Stimulated activated naive B cell treated with anti-CD40 and anti-IgM and Interleukin-4, amounts not matched to agents 10 μg/mL and 1 μg/mL and 100 μg/mL, for 72 hours (primary cell): Measurements from ENCODE around the gene EOLA1.
"Not testable (repeated sequence)": the region's sequence is repeated elsewhere in the genome, so short reads cannot be mapped to it uniquely, and the experiment has no call there.

Experiments
- ATAC-seq, 2 donors: fragments of 150-1000 bp; cut with Tn5 transposase; replicated peaks; 2 replicates each; pipeline ENCODE4 v1.10.0; 2021; ENCODE audit warnings: moderate library complexity in 1 of 2
- DNase-seq: peaks from one replicate; pipeline ENCODE4 v3.0.0; 2021
- H3K27ac Mint-ChIP-seq: one replicate; pipeline ENCODE4 v1.8.0; 2022; ENCODE audit warnings: mild to moderate bottlenecking, mixed read lengths
- H3K27me3 Mint-ChIP-seq, 2 donors: one replicate each; pipeline ENCODE4 v1.8.0; 2022; ENCODE audit warnings: mixed read lengths in 2 of 2
- H3K36me3 Mint-ChIP-seq, 2 donors: one replicate each; pipeline ENCODE4 v1.8.0; 2022; ENCODE audit warnings: mixed read lengths in 2 of 2, mild to moderate bottlenecking in 1 of 2
- H3K4me1 Mint-ChIP-seq, 2 donors: one replicate each; pipeline ENCODE4 v1.8.0; 2022; ENCODE audit warnings: mixed read lengths in 2 of 2, mild to moderate bottlenecking in 1 of 2
- H3K4me3 Mint-ChIP-seq, 2 donors: one replicate each; pipeline ENCODE4 v1.8.0; 2022; ENCODE audit warnings: mild to moderate bottlenecking in 2 of 2, mixed read lengths in 2 of 2, moderate library complexity in 1 of 2
- H3K9me3 Mint-ChIP-seq, 2 donors: one replicate each; pipeline ENCODE4 v1.8.0; 2022; ENCODE audit warnings: mixed read lengths in 2 of 2, mild to moderate bottlenecking in 1 of 2

The EOLA1 gene

DNA sequence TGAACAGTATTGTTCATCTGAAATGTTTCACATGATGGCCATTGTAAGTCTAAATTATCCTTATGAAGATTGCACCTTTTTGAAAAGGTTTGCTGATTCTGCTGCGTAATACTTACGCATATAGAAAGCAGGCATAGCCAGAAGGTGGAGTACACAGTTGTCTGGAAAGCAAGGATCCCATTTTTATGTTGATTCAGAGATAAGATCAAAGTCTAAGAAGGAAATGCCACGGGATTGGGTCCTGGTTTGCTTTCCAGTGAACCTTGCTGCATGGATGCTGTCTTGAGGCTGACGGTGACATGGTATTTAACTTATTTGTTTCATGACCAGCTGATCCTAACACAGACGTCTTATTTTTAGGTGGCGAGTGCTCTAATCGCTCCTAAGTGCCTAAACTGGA is 31.0 kb downstream of the EOLA1 start:
- Mint-ChIP-seq H3K27ac (no peak overlapping the region), H3K27me3 (no peaks in the 10 kb centered on the region), H3K9me3 (no peaks in the 10 kb centered on the region), H3K4me3 (no peak overlapping the region), H3K4me1 (no peaks in the 10 kb centered on the region), H3K36me3 (no peaks in the 10 kb centered on the region)
- no peak for DNase-seq
- no peak for ATAC-seq

DNA sequence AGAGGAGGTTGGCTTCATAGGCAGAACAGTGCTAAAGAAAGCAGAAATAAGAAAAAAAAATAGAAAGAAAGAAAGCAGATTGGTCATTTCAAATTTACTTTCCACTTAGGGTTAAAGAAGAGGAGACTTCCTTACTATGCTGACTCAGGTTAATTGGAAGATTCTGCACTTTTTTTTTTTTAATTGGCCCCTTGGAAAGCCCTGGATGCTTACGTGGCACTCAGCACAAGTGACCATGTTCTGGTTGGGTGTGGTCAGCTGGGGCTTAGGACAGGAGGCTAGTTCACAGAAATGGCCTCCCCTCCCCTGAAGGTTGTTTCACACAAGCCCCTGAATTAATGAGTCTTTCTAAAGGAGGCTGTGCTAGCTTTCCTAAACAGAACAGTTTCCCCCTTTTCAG is 31.9 kb downstream of the EOLA1 start:
- ATAC-seq (no peak), DNase-seq (no peak)
- Mint-ChIP-seq H3K27me3 (no peaks in the 10 kb centered on the region), H3K4me1 (no peaks in the 10 kb centered on the region), H3K27ac (no peak overlapping the region), H3K9me3 (no peaks in the 10 kb centered on the region), H3K4me3 (no peak overlapping the region), H3K36me3 (no peaks in the 10 kb centered on the region)

DNA sequence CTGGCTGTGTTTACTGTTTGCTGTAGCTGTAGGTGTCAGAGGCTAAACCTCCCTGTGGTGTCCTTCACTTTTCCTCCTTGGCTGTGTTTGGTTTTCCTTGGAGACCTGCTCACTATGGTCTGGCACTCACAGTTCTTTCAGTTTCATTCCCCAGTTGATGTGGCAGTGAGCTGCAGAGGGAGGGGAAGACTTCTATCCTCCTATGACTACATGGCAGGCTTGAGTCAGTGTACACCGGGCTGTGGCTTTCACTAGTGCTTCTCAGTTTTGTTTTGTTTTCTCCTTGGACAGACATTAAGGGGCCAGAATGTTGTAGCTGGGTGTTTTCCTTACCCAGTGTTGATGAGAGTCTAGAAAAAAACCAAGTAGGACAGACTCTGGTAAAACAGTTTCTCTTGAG is 32.6 kb downstream of the EOLA1 start:
- H3K36me3 Mint-ChIP-seq, H3K4me3 Mint-ChIP-seq, H3K27ac Mint-ChIP-seq, H3K9me3 Mint-ChIP-seq, H3K27me3 Mint-ChIP-seq, H3K4me1 Mint-ChIP-seq, DNase-seq: not testable (repeated sequence)
- peak; percentile 85 to 99 for ATAC-seq

DNA sequence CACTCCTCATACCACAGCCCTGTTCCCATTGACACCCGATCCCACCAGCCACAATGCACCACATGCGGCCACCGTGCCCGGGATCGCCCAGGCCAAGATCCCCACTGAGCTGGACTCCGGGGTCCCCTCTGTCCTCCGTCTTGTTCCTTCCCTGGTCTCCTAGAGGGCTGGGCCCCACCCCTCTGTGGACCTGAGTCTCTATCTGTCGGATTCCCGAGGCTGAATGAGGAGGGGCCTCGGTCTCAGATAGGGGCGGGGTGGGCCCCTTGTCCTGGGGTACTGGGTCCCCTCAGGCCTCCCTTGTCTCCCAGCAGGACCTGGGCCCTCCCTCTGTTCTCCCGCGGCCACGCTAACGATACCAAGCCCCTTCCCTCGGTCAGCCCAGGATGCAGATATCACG is 44.8 kb downstream of the EOLA1 start:
- H3K36me3 Mint-ChIP-seq, H3K4me3 Mint-ChIP-seq, H3K27ac Mint-ChIP-seq, DNase-seq, H3K27me3 Mint-ChIP-seq, H3K9me3 Mint-ChIP-seq, ATAC-seq, H3K4me1 Mint-ChIP-seq: not testable (repeated sequence)

DNA sequence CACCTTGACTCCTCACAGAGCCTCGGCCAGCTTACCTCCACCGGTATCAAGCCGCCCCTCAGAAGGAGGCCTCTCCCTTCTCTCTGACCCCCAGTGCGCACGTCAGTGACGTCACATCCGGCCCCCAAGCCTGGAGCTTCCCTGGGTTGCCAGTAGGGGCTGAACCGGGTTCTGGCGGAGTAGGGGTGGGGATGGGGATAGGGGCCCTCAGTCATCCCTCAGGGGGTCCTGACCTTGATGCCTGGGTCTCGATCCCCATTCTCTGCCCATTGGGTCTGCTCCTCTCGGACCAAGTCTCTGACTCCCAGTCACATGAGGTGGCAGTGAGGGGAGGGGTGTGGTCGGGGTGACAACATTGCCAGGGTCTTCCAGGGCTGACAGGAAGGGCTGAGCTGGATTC is 46.5 kb downstream of the EOLA1 start, which contains the start of gene MAGEA9B:
MAGEA9B (minus strand) TSS at position 101 of the 400 bp plus-strand sequence. CDS start 4,280 bp downstream, outside the sequence.
- H3K36me3 Mint-ChIP-seq, ATAC-seq, H3K9me3 Mint-ChIP-seq, H3K27ac Mint-ChIP-seq, H3K27me3 Mint-ChIP-seq, H3K4me3 Mint-ChIP-seq, DNase-seq, H3K4me1 Mint-ChIP-seq: not testable (repeated sequence)

DNA sequence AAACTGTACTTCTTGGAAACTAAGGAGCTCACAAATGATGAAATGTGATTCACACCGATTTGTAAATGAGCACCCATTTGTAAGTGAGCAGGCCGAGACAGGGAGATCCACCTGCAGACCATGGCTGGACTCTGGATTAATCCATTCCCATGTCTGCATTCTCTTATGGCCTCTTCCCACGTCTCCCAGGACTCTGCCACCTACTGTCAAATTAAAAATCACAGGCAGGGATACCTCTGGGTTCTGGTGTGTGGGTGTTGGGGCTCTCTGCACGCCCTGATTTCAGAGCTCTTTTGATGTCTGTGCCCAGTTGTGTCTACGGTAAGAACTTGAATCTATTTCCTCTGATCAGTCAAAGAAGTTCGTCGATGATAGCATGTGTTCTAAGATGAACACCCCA is 50.2 kb downstream of the EOLA1 start:
- not testable (repeated sequence) for H3K4me1 Mint-ChIP-seq, H3K27me3 Mint-ChIP-seq, H3K36me3 Mint-ChIP-seq, H3K27ac Mint-ChIP-seq, H3K4me3 Mint-ChIP-seq, ATAC-seq, DNase-seq, H3K9me3 Mint-ChIP-seq

DNA sequence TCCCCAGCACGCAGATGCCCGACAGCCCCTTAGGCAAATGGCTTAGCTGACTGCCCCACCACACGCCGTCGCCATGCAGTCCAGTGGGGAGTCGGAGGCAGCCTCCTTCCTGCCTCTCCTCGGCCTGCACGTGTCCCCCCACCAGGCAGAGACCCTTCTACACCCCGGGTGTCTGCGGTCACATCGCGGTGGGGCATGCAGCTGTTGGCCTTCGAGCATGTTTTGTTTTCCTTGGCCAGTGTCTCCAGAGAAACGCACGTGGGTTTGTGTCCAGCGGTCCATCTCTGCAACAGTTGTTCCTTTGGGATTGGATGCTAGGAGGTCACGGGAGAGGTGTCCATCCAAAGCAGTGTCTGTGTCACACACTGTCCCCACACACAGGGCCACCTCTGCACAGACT is 54.4 kb downstream of the EOLA1 start, which contains the start of gene HSFX2:
HSFX2 (minus strand) TSS at position 101 of the 400 bp plus-strand sequence. CDS start 614 bp downstream, outside the sequence.
- not testable (repeated sequence) for H3K9me3 Mint-ChIP-seq, H3K36me3 Mint-ChIP-seq, H3K4me1 Mint-ChIP-seq, H3K4me3 Mint-ChIP-seq, ATAC-seq, DNase-seq, H3K27me3 Mint-ChIP-seq, H3K27ac Mint-ChIP-seq

DNA sequence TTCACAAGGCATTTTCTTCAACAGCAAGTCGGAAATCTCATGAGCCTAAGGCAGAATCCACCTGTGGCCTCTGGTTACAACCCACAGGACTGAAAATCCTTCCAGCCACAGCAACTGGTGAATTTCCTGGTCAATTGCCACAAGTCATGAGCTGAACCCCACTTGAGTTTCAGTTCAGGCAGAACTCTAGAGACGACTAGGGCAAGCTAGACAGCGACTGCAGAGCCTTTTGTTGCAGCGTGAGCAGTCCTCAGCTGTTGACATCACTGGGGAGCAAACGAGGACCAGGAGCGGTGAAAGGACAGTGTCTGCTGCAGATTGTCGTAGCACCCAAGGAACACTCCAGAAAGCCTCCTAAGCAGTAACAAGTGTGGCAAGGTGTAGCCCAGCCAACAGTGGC is 55.1 kb downstream of the EOLA1 start:
- not testable (repeated sequence) for H3K4me3 Mint-ChIP-seq

More for the DNA sequence above, 55.1 kb downstream of the EOLA1 start:
- H3K9me3 Mint-ChIP-seq, ATAC-seq, DNase-seq, H3K27me3 Mint-ChIP-seq, H3K4me1 Mint-ChIP-seq, H3K36me3 Mint-ChIP-seq, H3K27ac Mint-ChIP-seq: not testable (repeated sequence)
